ENCODE results near the gene DENND5B. TPM values are rescaled to one million over a fixed set of nuclear protein-coding genes. Genes with fewer than 3 reads are reported as not detected.

Gene DENND5B
- total and polyA plus RNA-seq, 4 donors, result 4.5 to 23.1 (median 9.3) TPM

DNA sequence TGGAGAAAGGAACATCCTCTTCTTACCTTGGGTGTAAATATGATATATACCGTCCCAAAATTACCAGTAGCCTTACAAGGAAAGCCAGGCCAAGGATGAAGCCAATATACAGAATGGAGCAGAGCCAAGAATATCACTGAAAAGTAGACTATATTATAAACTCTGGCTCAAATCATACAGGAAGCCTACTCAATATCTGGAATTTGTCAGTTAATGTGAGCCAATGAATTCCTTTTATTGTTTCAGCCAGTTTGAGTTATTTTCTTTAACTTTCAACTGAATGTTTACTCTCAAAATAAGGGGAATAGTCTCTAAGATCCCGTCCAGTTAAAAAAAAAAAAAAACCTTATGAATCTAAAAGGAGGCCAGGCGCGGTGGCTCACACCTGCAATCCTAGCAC, 9.8 kb upstream of the DENND5B start:
- 91% methylated on average over 4 of the region's 4 CpGs for WGBS
- no peaks in the 10 kb centered on the region for H3K36me3 ChIP-seq (ENCODE audit: control insufficient read depth in 4 of 4, insufficient read depth in 3 of 4, low read depth in 1 of 4, low read length in 3 of 4)
- DNase-seq (ENCODE audit: low spot score), result no peak
- no peaks in the 10 kb centered on the region for H3K27me3 ChIP-seq (ENCODE audit: control insufficient read depth in 4 of 4, insufficient read depth in 4 of 4, low read length in 3 of 4)
- no peak overlapping the region for H3K9ac ChIP-seq (ENCODE audit: low read depth in 1 of 2, low read length in 2 of 2)
- H3K4me3 ChIP-seq (ENCODE audit: low read depth in 1 of 3, low read length in 3 of 3), result no peak overlapping the region
- no peaks in the 10 kb centered on the region for H3K4me1 ChIP-seq (ENCODE audit: control insufficient read depth in 4 of 4, insufficient read depth in 4 of 4, low read length in 3 of 4)
- H3K27ac ChIP-seq (ENCODE audit: low read depth in 1 of 2, low read length in 2 of 2), result no peak overlapping the region
- TF ChIP-seq HNF4A (conservative IDR thresholded peaks at IDR 0.05) (no peak), JUND (IDR thresholded peaks at IDR 0.05) (no peak), FOXA2 (IDR thresholded peaks at IDR 0.05) (no peak), FOXA1 (IDR thresholded peaks at IDR 0.05) (no peak), SP1 (IDR thresholded peaks at IDR 0.05) (no peak), RAD21 (IDR thresholded peaks at IDR 0.05) (no peak), YY1 (IDR thresholded peaks at IDR 0.05) (no peak), RXRA (IDR thresholded peaks at IDR 0.05) (no peak), NR2F2 (IDR thresholded peaks at IDR 0.05) (no peak), TAF1 (conservative IDR thresholded peaks at IDR 0.05) (no peak), GABPA (IDR thresholded peaks at IDR 0.05 in 1 of 2, conservative IDR thresholded peaks at IDR 0.05 in 1 of 2) (no peak)
- TF ChIP-seq, protein P1, sequence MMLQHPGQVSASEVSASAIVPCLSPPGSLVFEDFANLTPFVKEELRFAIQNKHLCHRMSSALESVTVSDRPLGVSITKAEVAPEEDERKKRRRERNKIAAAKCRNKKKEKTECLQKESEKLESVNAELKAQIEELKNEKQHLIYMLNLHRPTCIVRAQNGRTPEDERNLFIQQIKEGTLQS (IDR thresholded peaks at IDR 0.05), result no peak
- TF ChIP-seq, protein P2, sequence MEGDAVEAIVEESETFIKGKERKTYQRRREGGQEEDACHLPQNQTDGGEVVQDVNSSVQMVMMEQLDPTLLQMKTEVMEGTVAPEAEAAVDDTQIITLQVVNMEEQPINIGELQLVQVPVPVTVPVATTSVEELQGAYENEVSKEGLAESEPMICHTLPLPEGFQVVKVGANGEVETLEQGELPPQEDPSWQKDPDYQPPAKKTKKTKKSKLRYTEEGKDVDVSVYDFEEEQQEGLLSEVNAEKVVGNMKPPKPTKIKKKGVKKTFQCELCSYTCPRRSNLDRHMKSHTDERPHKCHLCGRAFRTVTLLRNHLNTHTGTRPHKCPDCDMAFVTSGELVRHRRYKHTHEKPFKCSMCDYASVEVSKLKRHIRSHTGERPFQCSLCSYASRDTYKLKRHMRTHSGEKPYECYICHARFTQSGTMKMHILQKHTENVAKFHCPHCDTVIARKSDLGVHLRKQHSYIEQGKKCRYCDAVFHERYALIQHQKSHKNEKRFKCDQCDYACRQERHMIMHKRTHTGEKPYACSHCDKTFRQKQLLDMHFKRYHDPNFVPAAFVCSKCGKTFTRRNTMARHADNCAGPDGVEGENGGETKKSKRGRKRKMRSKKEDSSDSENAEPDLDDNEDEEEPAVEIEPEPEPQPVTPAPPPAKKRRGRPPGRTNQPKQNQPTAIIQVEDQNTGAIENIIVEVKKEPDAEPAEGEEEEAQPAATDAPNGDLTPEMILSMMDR (IDR thresholded peaks at IDR 0.05; ENCODE audit: low read depth, low read length, missing input control), result no peak
- TF ChIP-seq, protein P3, sequence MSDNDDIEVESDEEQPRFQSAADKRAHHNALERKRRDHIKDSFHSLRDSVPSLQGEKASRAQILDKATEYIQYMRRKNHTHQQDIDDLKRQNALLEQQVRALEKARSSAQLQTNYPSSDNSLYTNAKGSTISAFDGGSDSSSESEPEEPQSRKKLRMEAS (IDR thresholded peaks at IDR 0.05), result no peak
- H3K9me3 ChIP-seq (ENCODE audit: control insufficient read depth in 4 of 4, low read length in 3 of 4), result no peaks in the 10 kb centered on the region

DNA sequence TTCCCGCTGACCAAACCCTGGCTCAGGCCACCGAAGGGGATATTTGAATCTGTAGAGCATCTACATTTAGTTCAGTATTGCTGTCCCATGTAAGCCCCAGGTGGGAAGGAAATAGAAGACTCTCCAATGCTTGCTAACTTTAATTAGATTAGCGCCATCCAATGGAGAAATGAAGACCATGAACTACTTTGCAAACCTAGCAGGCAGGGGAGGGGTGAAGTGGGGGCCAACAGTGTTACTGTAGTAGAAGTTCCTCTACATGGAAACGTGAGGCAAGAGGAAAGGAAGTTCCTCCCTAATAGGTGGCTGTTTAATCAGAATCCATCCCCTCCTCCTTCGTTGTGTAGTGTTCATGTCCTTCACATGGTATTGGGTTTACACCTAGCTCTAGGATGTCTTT, 9.3 kb upstream of the DENND5B start:
- H3K4me3 ChIP-seq (ENCODE audit: low read depth in 1 of 3, low read length in 3 of 3), result no peak overlapping the region
- H3K27ac ChIP-seq (ENCODE audit: low read depth in 1 of 2, low read length in 2 of 2), result no peak overlapping the region
- no peak overlapping the region for H3K9ac ChIP-seq (ENCODE audit: low read depth in 1 of 2, low read length in 2 of 2)
- no peaks in the 10 kb centered on the region for H3K4me1 ChIP-seq (ENCODE audit: control insufficient read depth in 4 of 4, insufficient read depth in 4 of 4, low read length in 3 of 4)
- WGBS, result 80% methylated on average over 5 of the region's 5 CpGs
- DNase-seq (ENCODE audit: low spot score), result no peak
- no peaks in the 10 kb centered on the region for H3K9me3 ChIP-seq (ENCODE audit: control insufficient read depth in 4 of 4, low read length in 3 of 4)
- TF ChIP-seq EGR1 (IDR thresholded peaks at IDR 0.05; ENCODE audit: low read depth in 2 of 2) (no peak), RAD21 (IDR thresholded peaks at IDR 0.05) (peak in 1 of 2 donors; percentile 17), TAF1 (conservative IDR thresholded peaks at IDR 0.05) (no peak)
- H3K27me3 ChIP-seq (ENCODE audit: control insufficient read depth in 4 of 4, insufficient read depth in 4 of 4, low read length in 3 of 4), result no peaks in the 10 kb centered on the region
- H3K36me3 ChIP-seq (ENCODE audit: control insufficient read depth in 4 of 4, insufficient read depth in 3 of 4, low read depth in 1 of 4, low read length in 3 of 4), result no peaks in the 10 kb centered on the region

DNA sequence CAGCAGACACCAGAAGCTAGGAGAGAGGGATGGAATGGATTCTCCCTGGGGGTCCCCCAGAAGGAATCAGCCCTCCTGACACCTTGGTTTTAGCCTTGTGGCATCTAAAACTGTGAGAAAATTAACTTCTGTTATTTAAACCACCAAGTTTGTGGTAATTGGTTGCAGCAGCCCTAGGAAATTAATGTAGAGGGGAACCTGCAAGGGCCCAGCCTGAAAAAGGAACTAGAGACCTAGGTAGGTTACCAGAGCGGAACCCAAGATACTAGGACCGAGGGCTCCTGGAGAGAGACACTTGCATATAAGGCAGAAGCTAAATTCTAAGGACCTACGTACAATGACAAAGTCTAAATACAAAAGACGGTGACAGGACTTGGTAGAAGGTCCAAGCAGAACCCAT, 8.1 kb upstream of the DENND5B start:
- no peaks in the 10 kb centered on the region for H3K27me3 ChIP-seq (ENCODE audit: control insufficient read depth in 4 of 4, insufficient read depth in 4 of 4, low read length in 3 of 4)
- H3K4me3 ChIP-seq (ENCODE audit: low read depth in 1 of 3, low read length in 3 of 3), result no peak overlapping the region
- WGBS, result 92% methylated on average over 4 of the region's 4 CpGs
- no peaks in the 10 kb centered on the region for H3K9me3 ChIP-seq (ENCODE audit: control insufficient read depth in 4 of 4, low read length in 3 of 4)
- H3K27ac ChIP-seq (ENCODE audit: low read depth in 1 of 2, low read length in 2 of 2), result no peak overlapping the region
- H3K4me1 ChIP-seq (ENCODE audit: control insufficient read depth in 4 of 4, insufficient read depth in 4 of 4, low read length in 3 of 4), result no peaks in the 10 kb centered on the region
- DNase-seq (ENCODE audit: low spot score), result no peak
- H3K36me3 ChIP-seq (ENCODE audit: control insufficient read depth in 4 of 4, insufficient read depth in 3 of 4, low read depth in 1 of 4, low read length in 3 of 4), result no peaks in the 10 kb centered on the region
- no peak overlapping the region for H3K9ac ChIP-seq (ENCODE audit: low read depth in 1 of 2, low read length in 2 of 2)
- no peak for TF ChIP-seq EGR1 (IDR thresholded peaks at IDR 0.05; ENCODE audit: low read depth in 2 of 2)
- TF ChIP-seq HNF4A (conservative IDR thresholded peaks at IDR 0.05), result no peak
- TF ChIP-seq, protein P3 (IDR thresholded peaks at IDR 0.05), result no peak
- TF ChIP-seq NR2F2 (IDR thresholded peaks at IDR 0.05), result no peak
- TF ChIP-seq TAF1 (conservative IDR thresholded peaks at IDR 0.05), result no peak
- TF ChIP-seq YY1 (IDR thresholded peaks at IDR 0.05), result no peak
- no peak for TF ChIP-seq RXRA (IDR thresholded peaks at IDR 0.05)
- TF ChIP-seq, protein P2 (IDR thresholded peaks at IDR 0.05; ENCODE audit: low read depth, low read length, missing input control), result no peak
- TF ChIP-seq, protein P4, sequence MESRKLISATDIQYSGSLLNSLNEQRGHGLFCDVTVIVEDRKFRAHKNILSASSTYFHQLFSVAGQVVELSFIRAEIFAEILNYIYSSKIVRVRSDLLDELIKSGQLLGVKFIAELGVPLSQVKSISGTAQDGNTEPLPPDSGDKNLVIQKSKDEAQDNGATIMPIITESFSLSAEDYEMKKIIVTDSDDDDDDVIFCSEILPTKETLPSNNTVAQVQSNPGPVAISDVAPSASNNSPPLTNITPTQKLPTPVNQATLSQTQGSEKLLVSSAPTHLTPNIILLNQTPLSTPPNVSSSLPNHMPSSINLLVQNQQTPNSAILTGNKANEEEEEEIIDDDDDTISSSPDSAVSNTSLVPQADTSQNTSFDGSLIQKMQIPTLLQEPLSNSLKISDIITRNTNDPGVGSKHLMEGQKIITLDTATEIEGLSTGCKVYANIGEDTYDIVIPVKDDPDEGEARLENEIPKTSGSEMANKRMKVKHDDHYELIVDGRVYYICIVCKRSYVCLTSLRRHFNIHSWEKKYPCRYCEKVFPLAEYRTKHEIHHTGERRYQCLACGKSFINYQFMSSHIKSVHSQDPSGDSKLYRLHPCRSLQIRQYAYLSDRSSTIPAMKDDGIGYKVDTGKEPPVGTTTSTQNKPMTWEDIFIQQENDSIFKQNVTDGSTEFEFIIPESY (IDR thresholded peaks at IDR 0.05), result no peak
- TF ChIP-seq SP1 (IDR thresholded peaks at IDR 0.05), result no peak
- TF ChIP-seq, protein P5, sequence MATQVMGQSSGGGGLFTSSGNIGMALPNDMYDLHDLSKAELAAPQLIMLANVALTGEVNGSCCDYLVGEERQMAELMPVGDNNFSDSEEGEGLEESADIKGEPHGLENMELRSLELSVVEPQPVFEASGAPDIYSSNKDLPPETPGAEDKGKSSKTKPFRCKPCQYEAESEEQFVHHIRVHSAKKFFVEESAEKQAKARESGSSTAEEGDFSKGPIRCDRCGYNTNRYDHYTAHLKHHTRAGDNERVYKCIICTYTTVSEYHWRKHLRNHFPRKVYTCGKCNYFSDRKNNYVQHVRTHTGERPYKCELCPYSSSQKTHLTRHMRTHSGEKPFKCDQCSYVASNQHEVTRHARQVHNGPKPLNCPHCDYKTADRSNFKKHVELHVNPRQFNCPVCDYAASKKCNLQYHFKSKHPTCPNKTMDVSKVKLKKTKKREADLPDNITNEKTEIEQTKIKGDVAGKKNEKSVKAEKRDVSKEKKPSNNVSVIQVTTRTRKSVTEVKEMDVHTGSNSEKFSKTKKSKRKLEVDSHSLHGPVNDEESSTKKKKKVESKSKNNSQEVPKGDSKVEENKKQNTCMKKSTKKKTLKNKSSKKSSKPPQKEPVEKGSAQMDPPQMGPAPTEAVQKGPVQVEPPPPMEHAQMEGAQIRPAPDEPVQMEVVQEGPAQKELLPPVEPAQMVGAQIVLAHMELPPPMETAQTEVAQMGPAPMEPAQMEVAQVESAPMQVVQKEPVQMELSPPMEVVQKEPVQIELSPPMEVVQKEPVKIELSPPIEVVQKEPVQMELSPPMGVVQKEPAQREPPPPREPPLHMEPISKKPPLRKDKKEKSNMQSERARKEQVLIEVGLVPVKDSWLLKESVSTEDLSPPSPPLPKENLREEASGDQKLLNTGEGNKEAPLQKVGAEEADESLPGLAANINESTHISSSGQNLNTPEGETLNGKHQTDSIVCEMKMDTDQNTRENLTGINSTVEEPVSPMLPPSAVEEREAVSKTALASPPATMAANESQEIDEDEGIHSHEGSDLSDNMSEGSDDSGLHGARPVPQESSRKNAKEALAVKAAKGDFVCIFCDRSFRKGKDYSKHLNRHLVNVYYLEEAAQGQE (IDR thresholded peaks at IDR 0.05), result no peak
- no peak for TF ChIP-seq GABPA (IDR thresholded peaks at IDR 0.05 in 1 of 2, conservative IDR thresholded peaks at IDR 0.05 in 1 of 2)

Measured in liver (tissue), 9 donors.